ENCODE data around the gene IMMP2L.

- no peak for TF ChIP-seq CTCF (IDR thresholded peaks at IDR 0.05)
- TF ChIP-seq SP1 (CRISPR knock-in tag; conservative IDR thresholded peaks at IDR 0.05) = no peak
- no peak for TF ChIP-seq SMAD3 (CRISPR knock-in tag; IDR thresholded peaks at IDR 0.05; ENCODE audit: borderline replicate concordance)
- TF ChIP-seq NR1H2 (CRISPR knock-in tag; IDR thresholded peaks at IDR 0.05) = no peak
- no peak for TF ChIP-seq USF2 (CRISPR knock-in tag; IDR thresholded peaks at IDR 0.05)
- TF ChIP-seq MLX (CRISPR knock-in tag; IDR thresholded peaks at IDR 0.05) = no peak
- no peak for TF ChIP-seq USF1 (CRISPR knock-in tag; IDR thresholded peaks at IDR 0.05)
- no peak for TF ChIP-seq NR3C1 (CRISPR knock-in tag; conservative IDR thresholded peaks at IDR 0.05; ENCODE audit: low read depth)
- no peak for TF ChIP-seq CDX4 (CRISPR knock-in tag; IDR thresholded peaks at IDR 0.05; ENCODE audit: borderline replicate concordance)
- TF ChIP-seq ZNF232 (CRISPR knock-in tag; IDR thresholded peaks at IDR 0.05) = no peak
- TF ChIP-seq E2F1 (CRISPR knock-in tag; IDR thresholded peaks at IDR 0.05) = no peak
- TF ChIP-seq TEAD4 (CRISPR knock-in tag; IDR thresholded peaks at IDR 0.05) = no peak
These were observed 587.9 kb downstream of the IMMP2L start for GRCh38 chr7:110974441-110974840.

Measured in WTC11 (cell line).